Right atrium auricular region (tissue), 2 donors: Measurements from ENCODE around the gene PDZRN3. TPM values are rescaled to one million over a fixed set of nuclear protein-coding genes. Genes with fewer than 3 reads are reported as not detected.

Source experiments
- DNase-seq: peaks from one replicate; pipeline ENCODE4 v3.0.0-alpha.2; 2019; ENCODE audit warnings: low spot score
- H3K27ac ChIP-seq, 2 donors: fragments of 200-600 bp; sonication (generic); 1 replicate in 1 of 2; 2 replicates in 1 of 2; pipeline ENCODE4 v1.5.1; 2016 to 2019
- H3K27me3 ChIP-seq, 2 donors: fragments of 200-600 bp; sonication (generic); one replicate each; pipeline versions ENCODE4 v1.5.1 to v1.6.0; 2017 to 2019
- H3K36me3 ChIP-seq: fragments of 200-600 bp; sonication (generic); one replicate; pipeline ENCODE4 v1.5.1; 2016
- H3K4me1 ChIP-seq, 2 donors: fragments of 200-600 bp; sonication (generic); one replicate each; pipeline versions ENCODE4 v1.5.1 to v1.6.0; 2017 to 2019
- H3K4me3 ChIP-seq, 2 donors: fragments of 200-600 bp; sonication (generic); 1 replicate in 1 of 2; 2 replicates in 1 of 2; pipeline ENCODE4 v1.5.1; 2017 to 2019; ENCODE audit warnings: mild to moderate bottlenecking in 1 of 2, moderate library complexity in 1 of 2
- H3K9me3 ChIP-seq, 2 donors: fragments of 200-600 bp; sonication (generic); one replicate each; pipeline ENCODE4 v1.5.1; 2019
- total RNA-seq, 2 donors: library from RNA; depleted of rRNA; stranded (reverse); fragments of >200 nt; gene quantifications; one replicate each; pipeline ENCODE4 v1.1.0, GENCODE V29; 2016
- TF ChIP-seq, protein P1 (sequence below), 2 donors: fragments of 200-600 bp; sonication (generic); IDR thresholded peaks; one replicate each; pipeline ENCODE4 v1.5.1; 2019; ENCODE audit warnings: antibody characterized with exemption in 2 of 2

PDZRN3 gene
- total RNA-seq, 2 donors from 2014 or later, result 66.8 to 87.4 TPM

DNA sequence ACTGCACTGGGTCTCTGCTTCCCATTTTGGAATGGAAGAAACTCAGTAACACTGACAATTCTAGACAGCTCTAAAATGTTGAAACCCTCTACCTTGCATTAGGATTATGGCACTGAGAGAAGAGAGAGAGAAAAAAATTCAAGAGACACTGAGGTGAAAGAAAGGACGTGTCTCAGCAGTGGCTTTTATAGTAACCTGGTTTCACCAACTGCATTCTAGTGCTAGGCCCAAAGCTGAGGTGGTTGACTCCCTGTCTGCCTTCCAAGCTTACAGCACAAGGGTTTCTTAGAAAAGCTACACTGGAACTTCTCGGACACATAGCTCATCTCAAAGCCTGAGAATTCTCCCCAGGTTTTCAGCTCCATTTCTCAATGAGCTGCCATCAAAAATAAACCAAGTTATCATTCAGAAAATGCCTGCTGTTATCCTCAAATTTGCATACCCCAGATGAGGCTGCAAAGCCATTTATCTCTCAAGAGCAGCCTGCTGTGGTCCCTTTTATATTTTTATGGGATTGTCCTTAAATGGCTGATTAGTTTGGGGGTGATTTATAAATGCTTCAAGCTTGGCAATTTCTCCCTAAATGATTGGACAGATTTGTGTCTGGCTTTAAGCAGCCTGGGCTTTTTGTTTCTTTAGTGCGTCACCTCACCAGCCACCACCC is 283.3 kb downstream of the PDZRN3 start:
- H3K36me3 ChIP-seq, result no peaks in the 10 kb centered on the region
- H3K4me1 ChIP-seq, result no peaks in the 10 kb centered on the region
- TF ChIP-seq, protein P1, sequence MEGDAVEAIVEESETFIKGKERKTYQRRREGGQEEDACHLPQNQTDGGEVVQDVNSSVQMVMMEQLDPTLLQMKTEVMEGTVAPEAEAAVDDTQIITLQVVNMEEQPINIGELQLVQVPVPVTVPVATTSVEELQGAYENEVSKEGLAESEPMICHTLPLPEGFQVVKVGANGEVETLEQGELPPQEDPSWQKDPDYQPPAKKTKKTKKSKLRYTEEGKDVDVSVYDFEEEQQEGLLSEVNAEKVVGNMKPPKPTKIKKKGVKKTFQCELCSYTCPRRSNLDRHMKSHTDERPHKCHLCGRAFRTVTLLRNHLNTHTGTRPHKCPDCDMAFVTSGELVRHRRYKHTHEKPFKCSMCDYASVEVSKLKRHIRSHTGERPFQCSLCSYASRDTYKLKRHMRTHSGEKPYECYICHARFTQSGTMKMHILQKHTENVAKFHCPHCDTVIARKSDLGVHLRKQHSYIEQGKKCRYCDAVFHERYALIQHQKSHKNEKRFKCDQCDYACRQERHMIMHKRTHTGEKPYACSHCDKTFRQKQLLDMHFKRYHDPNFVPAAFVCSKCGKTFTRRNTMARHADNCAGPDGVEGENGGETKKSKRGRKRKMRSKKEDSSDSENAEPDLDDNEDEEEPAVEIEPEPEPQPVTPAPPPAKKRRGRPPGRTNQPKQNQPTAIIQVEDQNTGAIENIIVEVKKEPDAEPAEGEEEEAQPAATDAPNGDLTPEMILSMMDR (IDR thresholded peaks at IDR 0.05), result no peak
- no peak for DNase-seq
- H3K4me3 ChIP-seq, result no peak overlapping the region
- H3K27me3 ChIP-seq, result no peaks in the 10 kb centered on the region
- peak overlapping the region in 1 of 2 donors; percentile 43 for H3K27ac ChIP-seq
- peaks cover 0 to 6% of the 10 kb centered on the region in 2 donors for H3K9me3 ChIP-seq

DNA sequence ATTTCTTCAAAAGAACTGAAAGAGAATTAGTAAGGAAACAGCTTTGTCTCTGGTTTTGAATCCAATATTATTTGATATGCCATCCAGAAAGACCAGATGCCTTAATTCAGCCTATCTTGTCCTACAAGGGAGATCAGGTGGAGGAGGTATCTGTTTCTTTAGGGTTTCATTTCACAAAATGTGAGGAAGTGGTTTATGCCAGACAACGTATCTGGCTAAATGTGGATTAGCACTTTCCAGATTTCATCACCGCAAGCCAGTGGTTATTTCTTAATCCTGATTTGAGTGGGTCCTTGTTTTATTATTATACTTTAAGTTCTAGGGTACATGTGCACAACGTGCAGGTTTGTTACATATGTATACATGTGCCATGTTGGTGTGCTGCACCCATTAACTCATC is 292.2 kb downstream of the PDZRN3 start:
- TF ChIP-seq, protein P1 (IDR thresholded peaks at IDR 0.05), result no peak
- H3K27ac ChIP-seq, result no peak overlapping the region
- no peaks in the 10 kb centered on the region for H3K9me3 ChIP-seq
- H3K4me3 ChIP-seq, result no peak overlapping the region
- H3K36me3 ChIP-seq, result no peaks in the 10 kb centered on the region
- no peaks in the 10 kb centered on the region for H3K4me1 ChIP-seq
- H3K27me3 ChIP-seq, result no peaks in the 10 kb centered on the region
- no peak for DNase-seq
